ENCODE measurements around the gene MAML2. TPM values are rescaled to one million over a fixed set of nuclear protein-coding genes. Genes with fewer than 3 reads are reported as not detected.

MAML2 gene
- total and polyA plus RNA-seq, 2 of the 8 experiments (the other 6 are each of a cell fraction or from before 2014, with no cell fraction given): 3.8 to 6.6 TPM

GRCh38 chr11:96154802-96155520, 188.0 kb downstream of the MAML2 start (continued):
- TF ChIP-seq ATF2 (IDR thresholded peaks at IDR 0.05; ENCODE audit: low read length) (no peak), JUND (IDR thresholded peaks at IDR 0.05; ENCODE audit: low read length) (no peak)
